Lower lobe of right lung (tissue), 2 donors: ENCODE data around the gene CDKL4. TPM values are rescaled to one million over a fixed set of nuclear protein-coding genes. Genes with fewer than 3 reads are reported as not detected.

Experiments used
- ATAC-seq, 2 donors: fragments of 200-7000 bp; cut with Tn5 transposase; one replicate each; pipeline ENCODE4 v1.9.1; 2020 to 2022; ENCODE audit warnings: mild to moderate bottlenecking in 2 of 2, moderate library complexity in 2 of 2
- DNase-seq: peaks from one replicate; pipeline ENCODE4 v3.0.0-alpha.2; 2020
- H3K27ac ChIP-seq: fragments of 200-600 bp; one replicate; pipeline ENCODE4 v1.8.0; 2022
- H3K27me3 ChIP-seq: fragments of 200-600 bp; one replicate; pipeline ENCODE4 v1.8.0; 2022; ENCODE audit warnings: low read depth
- H3K36me3 ChIP-seq: fragments of 200-600 bp; one replicate; pipeline ENCODE4 v1.8.0; 2022; ENCODE audit warnings: mild to moderate bottlenecking
- H3K4me1 ChIP-seq: fragments of 200-600 bp; one replicate; pipeline ENCODE4 v1.8.0; 2022
- H3K4me3 ChIP-seq: fragments of 200-600 bp; one replicate; pipeline ENCODE4 v1.8.0; 2022; ENCODE audit warnings: mild to moderate bottlenecking
- H3K9me3 ChIP-seq: fragments of 200-600 bp; one replicate; pipeline ENCODE4 v1.8.0; 2022
- intact Hi-C: fragments of 100-400 bp; cut with DNase I; formaldehyde crosslinking; loops from one replicate; pipeline ENCODE4 v1.11.0; 2022
- total RNA-seq: library from RNA; stranded (reverse); fragmentation: NEBNext Ultra II Directional; extraction: Animal tissue kit (Norgen Biotek cat#: 25700); gene quantifications from one replicate; pipeline ENCODE4 v1.2.1, GENCODE V29; 2021
- TF ChIP-seq, protein P1 (sequence below): fragments of 200-600 bp; IDR thresholded peaks from one replicate; pipeline ENCODE4 v1.8.0; 2022; ENCODE audit warnings: antibody characterized with exemption, mild to moderate bottlenecking
- donor health status: DM: no; HTN: yes; CAD: no; lungs with severe emphysema.

The CDKL4 gene
- total RNA-seq, 1 donor from 2014 or later: 1.7 TPM

DNA sequence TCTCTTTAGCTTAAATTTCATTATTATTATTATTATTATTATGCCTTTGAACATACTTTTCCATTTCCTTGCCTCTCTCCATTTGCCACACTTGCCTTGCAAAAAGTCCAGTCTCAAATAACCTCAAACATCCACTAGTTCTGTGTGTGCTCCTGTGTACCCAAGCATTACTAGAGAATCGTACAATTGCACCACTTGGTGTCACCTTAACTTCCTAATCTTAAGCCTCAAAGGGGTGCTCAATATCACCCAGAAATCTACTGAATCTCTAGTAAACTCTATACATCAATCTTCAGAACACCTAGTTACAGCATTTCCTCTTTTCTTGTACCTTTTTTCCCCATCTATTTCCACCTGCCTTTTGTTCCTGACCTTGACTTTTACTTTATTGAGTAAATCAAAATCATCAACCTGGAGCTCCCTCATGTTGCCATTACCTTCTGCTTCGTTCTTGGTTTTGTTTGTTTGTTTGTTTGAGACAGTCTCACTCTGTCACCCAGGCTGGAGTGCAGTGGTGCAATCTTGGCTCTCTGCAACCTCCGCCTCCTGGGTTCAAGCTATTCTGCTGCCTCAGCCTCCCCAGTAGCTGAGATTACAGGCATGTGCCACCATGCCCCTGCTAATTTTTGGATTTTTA lies 110.4 kb downstream of the CDKL4 start:
- Histone ChIP-seq H3K27ac (no peak overlapping the region), H3K9me3 (no peaks in the 10 kb centered on the region), H3K4me3 (no peak overlapping the region), H3K36me3 (no peaks in the 10 kb centered on the region), H3K4me1 (peaks cover 5% of the 10 kb centered on the region), H3K27me3 (no peaks in the 10 kb centered on the region)
- TF ChIP-seq, protein P1, sequence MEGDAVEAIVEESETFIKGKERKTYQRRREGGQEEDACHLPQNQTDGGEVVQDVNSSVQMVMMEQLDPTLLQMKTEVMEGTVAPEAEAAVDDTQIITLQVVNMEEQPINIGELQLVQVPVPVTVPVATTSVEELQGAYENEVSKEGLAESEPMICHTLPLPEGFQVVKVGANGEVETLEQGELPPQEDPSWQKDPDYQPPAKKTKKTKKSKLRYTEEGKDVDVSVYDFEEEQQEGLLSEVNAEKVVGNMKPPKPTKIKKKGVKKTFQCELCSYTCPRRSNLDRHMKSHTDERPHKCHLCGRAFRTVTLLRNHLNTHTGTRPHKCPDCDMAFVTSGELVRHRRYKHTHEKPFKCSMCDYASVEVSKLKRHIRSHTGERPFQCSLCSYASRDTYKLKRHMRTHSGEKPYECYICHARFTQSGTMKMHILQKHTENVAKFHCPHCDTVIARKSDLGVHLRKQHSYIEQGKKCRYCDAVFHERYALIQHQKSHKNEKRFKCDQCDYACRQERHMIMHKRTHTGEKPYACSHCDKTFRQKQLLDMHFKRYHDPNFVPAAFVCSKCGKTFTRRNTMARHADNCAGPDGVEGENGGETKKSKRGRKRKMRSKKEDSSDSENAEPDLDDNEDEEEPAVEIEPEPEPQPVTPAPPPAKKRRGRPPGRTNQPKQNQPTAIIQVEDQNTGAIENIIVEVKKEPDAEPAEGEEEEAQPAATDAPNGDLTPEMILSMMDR: no peak
- intact Hi-C loops: no loop called here
- DNase-seq (no peak), ATAC-seq (no peak)

DNA sequence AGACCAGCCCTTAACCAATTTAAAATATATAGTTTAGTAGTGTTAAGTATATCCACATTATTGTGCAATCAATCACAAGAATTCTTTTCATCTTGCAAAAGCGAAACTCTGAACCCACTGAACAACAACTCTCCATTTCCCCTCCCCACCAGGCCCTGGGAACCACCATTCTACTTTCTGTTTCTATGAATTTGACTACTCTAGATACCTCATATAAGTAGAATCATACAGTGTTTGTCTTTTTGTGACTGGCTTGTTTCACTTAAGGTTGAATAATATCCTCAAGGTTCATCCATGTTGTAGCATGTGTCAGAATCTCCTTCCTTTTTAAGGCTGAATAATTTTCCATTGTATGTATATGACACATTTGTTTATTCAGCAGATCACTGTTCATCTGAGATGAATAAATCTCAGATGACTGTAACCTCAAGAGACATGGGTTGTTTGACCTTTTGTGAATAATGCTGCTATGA lies 114.8 kb downstream of the CDKL4 start:
- no peaks in the 10 kb centered on the region for H3K36me3 ChIP-seq
- H3K27me3 ChIP-seq: no peaks in the 10 kb centered on the region
- TF ChIP-seq, protein P1: no peak
- peaks cover 21% of the 10 kb centered on the region for H3K4me1 ChIP-seq
- H3K27ac ChIP-seq: no peak overlapping the region
- ATAC-seq: no peak
- intact Hi-C loops: no loop called here
- H3K9me3 ChIP-seq: no peaks in the 10 kb centered on the region
- DNase-seq: no peak
- H3K4me3 ChIP-seq: no peak overlapping the region

DNA sequence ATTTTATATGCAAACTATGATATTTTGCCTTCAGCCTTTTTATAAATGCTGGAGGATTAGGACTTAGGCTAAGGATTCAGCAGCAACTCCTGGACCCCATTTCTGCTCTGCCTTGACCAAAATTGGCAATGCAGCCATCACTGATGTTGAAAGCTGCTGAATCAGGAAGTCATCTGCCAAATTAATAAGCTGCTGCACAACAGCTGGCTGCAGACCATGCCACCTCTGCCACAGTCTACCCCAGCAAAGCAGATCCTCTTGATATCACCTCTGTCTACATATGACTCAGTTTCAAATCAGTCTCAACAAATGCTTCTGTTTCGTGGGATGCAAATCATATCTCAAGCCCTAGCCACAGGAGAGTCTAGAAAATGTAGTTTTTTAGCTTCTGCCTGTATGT lies 115.8 kb downstream of the CDKL4 start:
- Histone ChIP-seq H3K4me1 (peaks cover 28% of the 10 kb centered on the region), H3K27me3 (no peaks in the 10 kb centered on the region), H3K9me3 (no peaks in the 10 kb centered on the region), H3K4me3 (no peak overlapping the region), H3K36me3 (no peaks in the 10 kb centered on the region), H3K27ac (peak overlapping the region; percentile 6)
- ATAC-seq (no peak), DNase-seq (no peak)
- TF ChIP-seq, protein P1: no peak
- intact Hi-C loops: no loop called here

Other genes starting within 250 kb of the CDKL4 start
- 43.6 TPM for gene SOS1, start 122.9 kb downstream of the CDKL4 start, total RNA-seq
- 42.9 TPM for gene MAP4K3, start 193.3 kb upstream of the CDKL4 start, total RNA-seq